Ectodermal cell (in vitro differentiated cells): ENCODE measurements around the gene RALGAPB.

ENCODE experiments used
- H3K27ac ChIP-seq: 2 replicates; pipeline ENCODE4 v1.7.0; 2013; ENCODE audit warnings: mild to moderate bottlenecking, low read depth, low read length; ENCODE audit not compliant: insufficient read depth, poor library complexity, severe bottlenecking
- H3K27me3 ChIP-seq: 2 replicates; pipeline ENCODE4 v1.7.0; 2013; ENCODE audit warnings: mild to moderate bottlenecking, low read length; ENCODE audit not compliant: insufficient read depth, control insufficient read depth, poor library complexity, severe bottlenecking
- H3K36me3 ChIP-seq: one replicate; pipeline ENCODE4 v1.7.0; 2013; ENCODE audit warnings: low read length; ENCODE audit not compliant: control insufficient read depth, insufficient read depth
- H3K4me1 ChIP-seq: one replicate; pipeline ENCODE4 v1.7.0; 2013; ENCODE audit warnings: low read length; ENCODE audit not compliant: control insufficient read depth, insufficient read depth
- H3K4me3 ChIP-seq: 2 replicates; pipeline ENCODE4 v1.7.0; 2013; ENCODE audit warnings: low read depth, low read length, control low read depth; ENCODE audit not compliant: insufficient read depth
- H3K9me3 ChIP-seq: 2 replicates; pipeline ENCODE4 v1.7.0; 2013; ENCODE audit warnings: mild to moderate bottlenecking, low read length, moderate library complexity; ENCODE audit not compliant: control insufficient read depth
- WGBS, 2 experiments: methylation state at CpG; one replicate each; pipeline ENCODE4 v1.1.7; 2013; ENCODE audit warnings: missing lambda C conversion rate in 2 of 2; 5-methylcytosine and 5-hydroxymethylcytosine counted together

Gene RALGAPB

GRCh38 chr20:38603286-38603685 lies 130.6 kb downstream of the RALGAPB start:
- peaks cover 14% of the 10 kb centered on the region for H3K27me3 ChIP-seq
- H3K4me3 ChIP-seq = no peak overlapping the region
- H3K27ac ChIP-seq = no peak overlapping the region
- H3K4me1 ChIP-seq = peaks cover 11% of the 10 kb centered on the region
- no peaks in the 10 kb centered on the region for H3K9me3 ChIP-seq
- H3K36me3 ChIP-seq = no peaks in the 10 kb centered on the region
- 59 to 82% methylated on average over 1 to 3 of the region's 3 CpGs for WGBS, 2 experiments

GRCh38 chr20:38604873-38605303 lies 132.2 kb downstream of the RALGAPB start:
- Histone ChIP-seq H3K36me3 (no peaks in the 10 kb centered on the region), H3K9me3 (no peaks in the 10 kb centered on the region), H3K4me3 (no peak overlapping the region), H3K27me3 (peaks cover 14% of the 10 kb centered on the region), H3K27ac (no peak overlapping the region), H3K4me1 (peaks cover 11% of the 10 kb centered on the region)
- 66 to 80% methylated on average over 4 of the region's 4 CpGs for WGBS, 2 experiments

GRCh38 chr20:38607351-38607750 lies 134.7 kb downstream of the RALGAPB start:
- Histone ChIP-seq H3K27ac (no peak overlapping the region), H3K4me3 (no peak overlapping the region), H3K27me3 (peaks cover 3% of the 10 kb centered on the region), H3K36me3 (no peaks in the 10 kb centered on the region), H3K4me1 (no peaks in the 10 kb centered on the region), H3K9me3 (no peaks in the 10 kb centered on the region)
- 65 to 72% methylated on average over 12 of the region's 12 CpGs for WGBS, 2 experiments

GRCh38 chr20:38608188-38608587 lies 135.5 kb downstream of the RALGAPB start:
- Histone ChIP-seq H3K9me3 (no peaks in the 10 kb centered on the region), H3K27ac (no peak overlapping the region), H3K36me3 (no peaks in the 10 kb centered on the region), H3K27me3 (no peaks in the 10 kb centered on the region), H3K4me1 (no peaks in the 10 kb centered on the region), H3K4me3 (no peak overlapping the region)
- 55 to 64% methylated on average over 4 of the region's 4 CpGs for WGBS, 2 experiments

GRCh38 chr20:38609815-38610214 lies 137.2 kb downstream of the RALGAPB start:
- H3K9me3 ChIP-seq = no peaks in the 10 kb centered on the region
- no peak overlapping the region for H3K27ac ChIP-seq
- no peak overlapping the region for H3K4me3 ChIP-seq
- no peaks in the 10 kb centered on the region for H3K36me3 ChIP-seq
- WGBS, 2 experiments = 87 to 90% methylated on average over 3 to 4 of the region's 4 CpGs
- no peaks in the 10 kb centered on the region for H3K4me1 ChIP-seq
- H3K27me3 ChIP-seq = no peaks in the 10 kb centered on the region

- Histone ChIP-seq H3K27me3 (no peaks in the 10 kb centered on the region), H3K4me1 (no peaks in the 10 kb centered on the region), H3K9me3 (no peaks in the 10 kb centered on the region), H3K27ac (no peak overlapping the region), H3K36me3 (no peaks in the 10 kb centered on the region), H3K4me3 (no peak overlapping the region)
- WGBS, 2 experiments = 93 to 94% methylated on average over 5 of the region's 5 CpGs
Observed at GRCh38 chr20:38610521-38610920, 137.9 kb downstream of the RALGAPB start.

- H3K9me3 ChIP-seq = no peaks in the 10 kb centered on the region
- H3K4me1 ChIP-seq = peaks cover 4% of the 10 kb centered on the region
- H3K4me3 ChIP-seq = no peak overlapping the region
- no peak overlapping the region for H3K27ac ChIP-seq
- H3K27me3 ChIP-seq = no peaks in the 10 kb centered on the region
- no peaks in the 10 kb centered on the region for H3K36me3 ChIP-seq
- 86 to 91% methylated on average over 5 of the region's 5 CpGs for WGBS, 2 experiments
Observed at GRCh38 chr20:38612751-38613515, 140.3 kb downstream of the RALGAPB start.

GRCh38 chr20:38615283-38615682 lies 142.6 kb downstream of the RALGAPB start:
- 94 to 95% methylated on average over 15 of the region's 15 CpGs for WGBS, 2 experiments
- H3K27me3 ChIP-seq = no peaks in the 10 kb centered on the region

GRCh38 chr20:38616457-38616856 lies 143.8 kb downstream of the RALGAPB start:
- Histone ChIP-seq H3K27ac (no peak overlapping the region), H3K36me3 (no peaks in the 10 kb centered on the region), H3K27me3 (no peaks in the 10 kb centered on the region), H3K4me3 (no peak overlapping the region), H3K9me3 (no peaks in the 10 kb centered on the region), H3K4me1 (peaks cover 12% of the 10 kb centered on the region)
- 94 to 95% methylated on average over 4 of the region's 4 CpGs for WGBS, 2 experiments

More at GRCh38 chr20:38615283-38615682, 142.6 kb downstream of the RALGAPB start:
- peaks cover 6% of the 10 kb centered on the region for H3K4me1 ChIP-seq
- H3K36me3 ChIP-seq = no peaks in the 10 kb centered on the region
- H3K9me3 ChIP-seq = no peaks in the 10 kb centered on the region
- H3K27ac ChIP-seq = no peak overlapping the region
- no peak overlapping the region for H3K4me3 ChIP-seq

GRCh38 chr20:38617011-38617829 lies 144.6 kb downstream of the RALGAPB start:
- 76 to 77% methylated on average over 16 of the region's 16 CpGs for WGBS, 2 experiments
- H3K36me3 ChIP-seq = no peaks in the 10 kb centered on the region
- H3K27ac ChIP-seq = no peak overlapping the region

More at GRCh38 chr20:38617011-38617829, 144.6 kb downstream of the RALGAPB start:
- Histone ChIP-seq H3K9me3 (no peaks in the 10 kb centered on the region), H3K4me3 (no peak overlapping the region), H3K27me3 (no peaks in the 10 kb centered on the region), H3K4me1 (peaks cover 12% of the 10 kb centered on the region)
